ENCODE data around the gene AK8. TPM values are rescaled to one million over a fixed set of nuclear protein-coding genes. Genes with fewer than 3 reads are reported as not detected.
"Not testable (repeated sequence)": the region's sequence is repeated elsewhere in the genome, so short reads cannot be mapped to it uniquely, and the experiment has no call there.

Gene AK8
- total RNA-seq, 1 donor from 2014 or later: under 0.01 TPM

DNA sequence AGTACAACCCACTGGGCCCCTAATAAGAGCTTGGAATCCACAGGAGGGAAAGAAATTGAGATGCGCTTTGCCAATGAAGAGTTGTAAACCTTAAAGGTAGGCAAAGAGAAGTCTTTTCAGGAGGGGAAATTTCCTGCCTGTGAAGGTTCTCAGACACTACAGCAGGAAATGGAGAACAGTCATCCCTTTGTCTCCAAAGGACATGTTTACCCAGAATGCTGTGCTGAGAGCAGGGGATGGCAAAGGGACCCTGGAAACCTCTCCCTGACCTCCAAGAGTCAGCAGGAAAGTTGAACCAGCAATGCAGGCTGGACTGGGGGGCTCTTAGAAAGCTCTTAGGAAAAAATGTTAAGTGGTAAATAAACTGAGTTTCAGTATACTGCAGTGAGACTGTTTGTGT is 103.2 kb downstream of the AK8 start:
- no peak for DNase-seq (ENCODE audit: low read depth in 2 of 2)

DNA sequence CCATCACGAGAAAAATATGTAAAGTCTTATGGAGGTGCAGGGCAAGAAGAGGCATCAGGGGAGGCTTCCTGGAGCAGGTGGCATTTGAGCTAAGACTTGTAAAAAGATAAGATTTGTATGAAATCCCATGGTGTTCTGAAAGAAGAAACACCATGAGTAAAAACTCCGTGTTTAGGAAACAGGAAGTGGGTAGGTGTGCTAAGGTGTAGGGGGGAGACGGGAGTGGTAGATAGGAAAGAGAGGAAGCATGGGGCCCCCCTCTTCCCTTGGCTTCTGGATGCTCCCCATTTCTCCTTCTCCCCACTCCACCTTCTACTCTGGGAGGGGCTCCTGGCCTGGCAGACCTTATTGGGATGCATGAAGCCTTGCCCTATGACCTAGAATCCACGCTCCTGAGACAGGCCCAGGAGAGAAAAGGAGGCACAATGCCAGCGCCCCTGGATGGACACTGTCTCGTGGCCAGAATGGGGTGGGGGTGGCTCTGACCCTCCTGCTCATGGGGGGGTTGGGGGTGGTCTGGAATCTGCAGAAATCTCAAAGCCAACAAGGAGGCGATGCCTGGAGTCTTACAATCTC is 104.2 kb downstream of the AK8 start:
- DNase-seq (ENCODE audit: low read depth in 2 of 2): no peak

DNA sequence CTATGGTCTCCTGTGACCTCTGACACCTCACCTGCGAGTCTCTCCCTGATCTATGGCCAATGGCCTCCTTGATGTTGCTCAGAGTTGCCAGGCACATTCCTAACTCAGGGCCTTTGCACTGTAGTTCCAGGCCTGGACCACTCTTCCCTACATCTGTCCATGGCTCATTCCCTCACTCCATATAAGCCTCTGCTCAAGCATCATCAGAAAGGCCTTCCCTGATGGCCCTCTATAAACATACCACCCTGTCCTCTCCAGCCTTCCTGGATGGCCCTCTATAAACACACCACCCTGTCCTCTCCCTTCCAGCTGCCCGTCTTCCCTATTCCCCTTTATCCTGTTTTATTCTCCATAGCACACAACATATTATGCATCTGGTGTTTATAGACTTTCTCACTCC is 105.0 kb downstream of the AK8 start:
- DNase-seq (ENCODE audit: low read depth in 2 of 2): no peak

DNA sequence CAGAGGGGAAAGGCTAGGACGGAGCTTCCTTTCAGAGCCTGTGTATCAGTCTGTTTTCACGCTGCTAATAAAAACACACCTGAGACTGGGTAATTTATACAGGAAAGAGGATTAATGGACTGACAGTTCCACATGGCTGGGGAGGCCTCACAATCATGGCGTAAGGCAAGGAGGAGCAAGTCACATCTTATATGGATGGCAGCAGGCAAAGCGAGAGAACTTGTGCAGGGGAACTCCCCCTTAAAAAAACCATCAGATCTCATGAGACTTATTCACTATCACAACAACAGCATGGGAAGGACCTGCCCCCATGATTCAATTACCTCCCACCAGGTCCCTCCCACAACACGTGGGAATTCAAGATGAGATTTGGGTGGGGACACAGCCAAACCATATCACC is 106.3 kb downstream of the AK8 start:
- not testable (repeated sequence) for DNase-seq (ENCODE audit: low read depth in 2 of 2)

DNA sequence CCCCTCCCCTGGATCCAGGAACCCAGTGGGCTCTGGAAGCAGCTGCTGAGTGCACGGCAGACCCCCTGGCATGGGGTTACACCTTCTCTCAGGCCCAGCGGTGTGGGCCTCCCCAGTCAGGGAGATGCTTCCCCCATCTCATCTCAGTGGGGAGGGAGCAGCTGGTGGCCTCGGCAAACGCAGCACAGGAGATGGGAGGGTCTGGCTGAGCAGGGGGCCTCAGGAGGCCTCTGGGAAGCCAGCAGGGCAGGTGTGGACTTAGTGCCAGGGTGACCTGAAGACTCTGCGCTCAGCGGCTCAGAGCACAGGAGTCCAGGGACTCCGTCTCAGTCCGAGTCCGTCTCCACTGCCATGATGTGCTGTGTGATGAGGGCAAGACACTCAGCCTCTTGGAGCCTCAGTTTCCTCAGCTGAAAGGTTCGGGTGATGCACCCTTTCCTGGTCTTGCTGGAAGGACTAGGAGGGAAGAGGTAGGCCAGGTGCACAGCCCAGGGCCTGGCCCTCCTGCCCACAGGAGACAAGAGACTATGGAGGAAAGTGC is 107.2 kb downstream of the AK8 start:
- no peak for DNase-seq (ENCODE audit: low read depth in 2 of 2)

DNA sequence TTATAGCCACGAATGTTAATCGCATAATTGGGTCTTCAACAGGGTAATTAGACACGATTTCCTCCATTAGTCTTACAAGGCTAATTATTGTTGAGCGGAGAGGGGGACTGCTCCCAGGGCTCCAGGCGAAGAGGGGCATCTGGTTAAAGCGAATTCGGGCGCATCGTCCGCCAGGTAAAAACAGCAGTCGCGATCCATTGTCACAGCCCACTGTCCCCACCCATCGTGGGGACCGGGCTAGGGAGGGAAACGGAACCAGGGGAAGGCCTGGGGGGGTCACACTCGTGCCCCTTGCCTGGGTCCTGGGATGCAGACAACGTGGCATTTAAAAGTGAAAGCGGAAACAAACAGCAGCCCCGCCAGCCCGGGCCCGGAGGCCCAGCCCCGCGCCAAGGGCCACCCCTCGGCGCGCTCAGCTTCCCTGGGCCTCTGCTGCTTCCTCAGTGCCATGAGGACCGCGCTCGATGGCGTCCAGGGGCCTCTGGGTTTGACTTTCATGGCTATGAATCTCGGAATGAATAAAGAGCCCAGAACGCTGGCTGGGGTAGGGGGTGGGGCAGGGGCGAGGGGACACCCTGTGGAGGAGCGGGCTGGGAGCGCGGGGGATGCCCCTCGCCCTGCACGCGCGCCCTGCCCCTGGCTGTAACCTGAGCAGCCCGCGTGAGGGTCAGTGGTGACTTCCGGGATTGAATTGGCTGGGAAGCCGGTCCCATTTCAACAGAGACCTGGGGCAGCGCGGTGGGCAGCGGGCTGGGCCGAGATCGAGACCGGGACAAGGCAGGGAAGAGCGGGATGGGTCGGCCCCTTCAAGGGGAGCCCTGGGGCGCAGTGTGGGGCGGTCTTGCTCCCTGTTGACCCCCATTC is 107.9 kb downstream of the AK8 start:
- DNase-seq (ENCODE audit: low read depth in 2 of 2): peak; percentile 41 to 57

DNA sequence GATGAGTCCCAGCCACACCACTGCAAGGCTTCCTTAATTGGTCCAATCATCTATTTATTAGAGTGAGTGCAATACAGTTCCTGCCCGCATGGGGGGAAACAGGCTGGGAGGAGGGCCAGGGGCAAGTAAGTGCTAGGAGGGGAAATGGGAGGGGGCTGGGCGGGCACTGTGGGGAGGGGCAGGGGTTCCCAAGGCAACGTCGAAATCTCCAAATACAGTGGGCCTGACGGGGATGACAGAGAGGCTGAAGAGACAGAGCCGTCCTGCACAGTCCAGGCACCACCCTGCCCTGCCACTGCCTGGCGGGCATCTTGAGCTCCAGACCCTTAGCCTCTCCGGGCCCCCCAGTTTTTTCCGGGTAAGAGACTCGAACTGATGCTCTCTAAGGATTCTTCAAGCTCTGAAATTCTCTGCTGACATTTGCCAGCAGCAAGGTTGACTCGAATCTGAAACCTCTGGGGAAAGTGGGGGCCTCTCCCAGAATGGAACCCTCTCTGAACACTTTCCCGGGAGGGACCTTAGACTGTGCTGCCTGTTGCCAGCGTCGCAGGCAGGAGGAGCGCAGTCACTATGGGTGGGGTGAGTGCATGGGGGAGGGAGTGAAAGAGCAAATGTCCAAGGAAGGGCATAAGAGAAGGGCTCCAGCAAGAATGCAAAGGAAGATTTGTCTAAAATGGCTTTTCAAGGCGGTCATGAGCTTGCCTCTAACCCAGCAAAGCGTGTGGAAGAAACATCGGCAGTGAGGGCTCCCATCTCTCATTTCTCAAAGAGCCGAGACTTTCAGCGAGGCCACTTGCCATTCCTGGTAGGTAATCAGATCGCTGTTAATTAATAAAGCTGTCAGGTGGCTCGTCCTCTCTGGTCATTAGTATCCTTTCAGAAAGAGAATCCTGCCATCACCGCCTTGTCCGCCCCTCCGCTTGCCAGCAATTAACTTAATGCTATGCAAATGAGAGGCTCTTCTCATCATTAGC is 108.9 kb downstream of the AK8 start:
- peak; percentile 40 to 65 for DNase-seq (ENCODE audit: low read depth in 2 of 2)

DNA sequence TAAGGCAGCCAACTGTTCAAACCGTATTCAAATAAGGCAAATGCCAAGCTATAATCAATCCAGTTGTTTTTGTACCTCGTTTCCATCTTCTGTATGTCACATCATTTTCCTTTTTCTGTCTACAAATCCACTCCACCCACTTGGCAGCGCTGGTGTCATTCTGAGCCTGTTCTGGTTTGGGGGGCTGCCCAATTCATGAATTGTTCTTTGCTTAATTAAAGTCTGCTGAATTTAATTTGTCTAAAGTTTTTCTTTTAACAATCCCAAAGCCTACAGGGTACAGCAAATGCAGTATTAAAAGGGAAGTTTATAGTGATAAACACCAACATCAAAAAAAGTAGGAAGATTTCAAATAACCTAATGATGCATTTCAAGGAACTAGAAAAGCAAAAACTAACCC is 114.5 kb downstream of the AK8 start:
- DNase-seq (ENCODE audit: low read depth in 2 of 2): no peak

DNA sequence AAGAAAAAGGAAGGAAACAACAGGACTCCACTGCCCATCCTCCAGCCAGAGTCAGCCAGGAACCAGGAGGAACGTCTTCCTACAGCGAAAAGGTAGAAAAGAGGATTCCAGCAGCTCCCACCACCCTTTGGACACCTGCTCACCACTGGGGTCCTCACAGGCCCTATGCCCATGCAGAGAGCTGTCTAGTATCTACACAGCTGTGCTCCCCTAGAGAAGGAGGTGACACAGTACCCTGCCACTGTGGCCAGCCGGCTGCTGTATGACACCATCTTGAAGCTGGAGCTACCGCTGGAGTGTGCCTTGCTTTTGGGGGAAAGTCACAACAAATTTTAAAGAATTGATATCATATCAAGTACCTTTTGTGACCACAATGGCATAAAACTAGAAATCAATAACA is 115.2 kb downstream of the AK8 start:
- DNase-seq (ENCODE audit: low read depth in 2 of 2): no peak

DNA sequence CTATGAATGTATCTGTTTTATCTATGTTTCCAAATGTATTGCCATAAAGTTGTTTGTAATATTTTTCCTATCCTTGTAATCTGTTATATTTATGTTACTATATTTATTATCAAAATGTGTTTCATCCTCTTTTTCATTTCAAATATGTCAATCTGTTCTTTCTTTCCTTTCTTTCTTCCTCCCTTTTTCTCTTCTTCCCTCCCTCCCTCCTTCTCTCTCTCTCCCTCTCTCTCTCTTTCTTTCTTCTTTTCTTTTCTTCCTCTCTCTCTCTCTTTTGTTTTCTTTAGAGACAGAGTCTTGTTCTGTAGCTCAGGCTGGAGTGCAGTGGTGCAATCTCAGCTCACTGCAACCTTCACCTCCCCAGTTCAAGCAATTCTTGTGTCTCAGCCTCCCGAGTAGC is 116.5 kb downstream of the AK8 start:
- DNase-seq (ENCODE audit: low read depth in 2 of 2): no peak

DNA sequence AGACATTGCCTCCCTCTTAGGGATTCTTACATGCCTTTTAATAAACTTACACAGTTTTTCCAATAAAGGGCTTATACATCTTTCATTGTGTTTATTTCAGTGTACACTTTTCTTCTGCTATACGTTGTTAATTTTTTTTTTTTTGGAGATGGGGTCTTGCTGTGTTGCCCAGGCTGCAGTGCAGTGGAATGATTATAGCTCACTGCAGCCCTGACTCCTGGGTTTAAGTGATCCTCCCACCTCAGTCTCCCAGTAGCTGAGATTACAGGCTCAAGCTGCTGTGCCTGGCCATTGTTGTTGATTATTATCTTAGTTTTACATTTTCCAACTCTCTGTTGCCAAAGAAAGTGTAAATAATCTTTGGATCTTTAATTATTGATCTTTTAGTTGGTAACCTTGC is 118.0 kb downstream of the AK8 start:
- no peak for DNase-seq (ENCODE audit: low read depth in 2 of 2)

DNA sequence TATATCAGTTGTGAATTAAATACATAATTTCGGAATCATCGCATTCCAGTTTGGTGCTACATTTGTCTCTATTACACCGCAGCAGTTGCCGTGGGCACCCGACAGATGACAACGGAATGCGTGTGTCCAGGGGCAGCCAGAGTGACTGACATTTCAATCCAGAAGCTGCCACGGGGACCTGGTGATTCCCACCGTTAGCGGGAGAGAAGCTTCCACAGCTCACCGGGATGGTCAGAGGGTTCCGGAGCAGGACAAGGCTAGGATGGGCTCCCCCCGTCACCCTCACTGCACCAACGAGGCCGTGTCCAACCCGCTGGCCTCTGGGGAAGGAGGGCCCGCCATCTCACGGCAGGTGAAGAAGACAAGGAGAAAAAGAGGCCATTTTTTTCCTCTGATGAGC is 121.1 kb downstream of the AK8 start:
- DNase-seq (ENCODE audit: low read depth in 2 of 2): no peak

DNA sequence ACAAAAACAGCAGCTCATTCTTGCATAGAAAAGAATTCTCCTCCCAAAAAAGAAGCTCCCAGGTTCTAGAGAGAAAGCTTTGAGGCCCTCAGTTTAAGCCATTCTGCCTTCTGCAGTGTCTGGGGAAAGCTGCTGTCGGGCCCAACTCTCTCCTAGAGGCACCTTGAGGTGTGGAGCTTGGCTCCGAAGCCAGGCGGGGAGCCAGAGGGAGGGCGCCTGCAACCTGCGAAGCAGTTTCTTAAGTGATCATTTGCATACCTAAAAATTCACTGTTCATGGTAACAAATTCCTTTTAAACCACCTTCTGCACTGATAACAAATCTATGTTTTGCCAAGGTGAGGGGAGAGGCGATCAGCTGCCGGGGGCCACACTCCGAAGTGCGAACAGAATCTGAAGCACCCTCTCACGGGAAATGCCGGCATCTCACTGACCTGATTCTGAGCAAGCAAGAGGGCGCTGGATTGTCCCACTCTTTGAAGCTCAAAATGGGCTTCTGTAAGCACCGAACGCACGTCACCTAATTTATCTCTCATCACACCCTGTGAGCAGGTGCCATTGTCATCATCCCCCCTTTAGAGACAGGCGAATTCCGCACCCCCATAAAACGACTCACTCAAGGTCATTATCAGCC is 121.8 kb downstream of the AK8 start:
- DNase-seq (ENCODE audit: low read depth in 2 of 2): no peak

DNA sequence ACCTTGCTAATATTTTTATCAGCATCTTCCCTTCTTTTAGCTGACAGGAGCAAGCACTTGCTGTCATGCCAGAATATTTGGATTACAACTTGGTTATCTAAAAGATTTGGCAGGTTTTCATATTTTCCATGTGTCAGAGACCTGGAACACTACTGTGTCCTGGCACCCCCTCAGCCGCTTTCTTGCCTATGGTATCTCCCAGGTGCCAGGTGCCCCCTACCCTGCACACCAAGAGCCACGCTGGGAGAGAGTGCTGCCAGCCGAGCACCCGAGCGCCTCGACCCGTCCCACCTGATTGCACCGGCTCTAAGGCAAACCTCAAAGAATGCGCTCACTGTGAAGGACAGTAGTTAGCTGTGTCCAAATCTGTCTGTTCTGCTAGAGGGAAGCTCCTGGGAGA is 123.0 kb downstream of the AK8 start:
- DNase-seq (ENCODE audit: low read depth in 2 of 2): no peak

DNA sequence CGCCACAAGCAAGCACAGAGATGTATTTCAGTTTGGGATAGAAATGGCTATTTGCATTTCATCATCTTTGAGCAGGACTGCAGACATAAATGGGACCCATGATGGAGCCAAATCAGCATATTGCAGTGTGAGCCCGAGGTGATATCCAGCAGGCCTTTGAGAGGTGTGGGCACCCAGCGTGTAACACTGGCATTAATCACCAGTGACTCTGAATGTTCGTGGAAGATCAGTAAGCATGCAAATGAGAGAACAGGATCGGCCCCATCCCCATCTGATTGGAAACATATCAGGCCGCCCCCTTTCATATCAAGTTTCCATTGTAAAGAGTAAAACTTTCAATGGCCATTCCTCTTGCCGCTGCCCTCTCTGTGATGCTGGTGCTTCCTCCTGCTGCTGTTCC is 123.8 kb downstream of the AK8 start:
- DNase-seq (ENCODE audit: low read depth in 2 of 2): no peak

DNA sequence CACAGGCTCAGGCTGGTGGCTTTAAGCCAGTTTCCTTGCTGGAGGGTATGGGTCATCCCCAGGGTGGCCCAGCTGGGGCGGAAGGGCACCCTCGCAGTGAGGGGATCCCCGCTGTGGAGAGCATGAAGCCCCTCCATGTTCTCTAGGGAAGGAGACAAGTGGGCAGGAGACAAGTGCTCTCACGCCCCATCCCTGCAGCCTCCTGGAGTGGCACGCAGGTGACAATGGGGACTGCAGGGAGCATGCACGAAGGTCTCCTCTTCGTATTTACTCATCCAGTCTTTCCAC is 124.5 kb downstream of the AK8 start:
- no peak for DNase-seq (ENCODE audit: low read depth in 2 of 2)

DNA sequence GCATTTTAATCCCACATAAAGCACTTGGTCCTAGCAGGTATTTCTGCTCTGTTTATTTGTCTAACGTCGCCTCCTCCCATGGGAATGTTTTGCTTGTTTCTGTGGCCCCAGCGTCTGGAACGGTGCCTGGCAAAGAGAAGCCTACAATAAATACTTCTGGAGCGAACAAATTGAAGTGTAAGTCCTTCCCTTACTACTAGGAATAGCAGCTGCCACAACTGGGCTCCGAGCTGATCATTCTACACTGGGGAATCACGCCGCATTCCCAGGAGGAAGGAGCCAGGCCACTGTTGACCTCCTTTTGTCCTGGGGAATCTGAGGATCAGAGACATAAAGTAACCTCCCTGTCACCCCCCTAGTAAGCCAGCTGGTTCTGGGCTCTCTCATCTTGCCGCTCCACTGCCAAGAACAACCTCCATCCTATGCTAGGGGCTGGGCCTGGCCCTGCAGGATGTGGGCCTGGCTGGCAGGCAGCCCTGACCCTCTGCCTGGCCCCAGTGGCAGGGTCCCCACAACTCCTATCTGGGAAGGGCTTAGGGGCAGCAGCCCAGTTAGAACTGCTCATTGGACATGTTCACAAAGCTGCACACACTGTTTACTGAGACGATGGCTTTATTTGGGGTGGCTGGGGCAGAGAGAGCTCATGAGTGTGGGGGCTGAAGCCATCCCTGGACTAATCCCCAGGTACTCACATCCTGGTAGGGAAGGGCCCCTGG is 125.0 kb downstream of the AK8 start:
- no peak for DNase-seq (ENCODE audit: low read depth in 2 of 2)

DNA sequence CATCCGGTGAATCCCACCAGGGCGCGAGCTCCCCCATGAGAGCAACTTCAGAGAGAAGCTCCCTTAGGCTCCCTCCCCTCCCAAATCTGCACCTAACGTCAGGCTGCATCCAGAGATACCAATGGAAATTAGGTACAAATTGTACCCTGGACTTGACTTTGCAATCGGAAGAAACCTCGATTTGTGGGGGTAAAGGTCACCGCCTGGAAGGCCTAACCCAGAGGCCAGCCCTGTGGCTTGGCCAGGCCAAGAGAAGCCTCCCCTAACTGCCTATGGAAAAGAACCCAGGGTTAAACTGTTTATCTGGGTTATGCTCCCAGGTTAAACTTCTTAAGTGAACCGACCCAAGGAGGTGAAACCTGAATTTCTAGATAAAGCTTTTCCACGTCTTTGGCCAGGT is 127.4 kb downstream of the AK8 start:
- DNase-seq (ENCODE audit: low read depth in 2 of 2): no peak

DNA sequence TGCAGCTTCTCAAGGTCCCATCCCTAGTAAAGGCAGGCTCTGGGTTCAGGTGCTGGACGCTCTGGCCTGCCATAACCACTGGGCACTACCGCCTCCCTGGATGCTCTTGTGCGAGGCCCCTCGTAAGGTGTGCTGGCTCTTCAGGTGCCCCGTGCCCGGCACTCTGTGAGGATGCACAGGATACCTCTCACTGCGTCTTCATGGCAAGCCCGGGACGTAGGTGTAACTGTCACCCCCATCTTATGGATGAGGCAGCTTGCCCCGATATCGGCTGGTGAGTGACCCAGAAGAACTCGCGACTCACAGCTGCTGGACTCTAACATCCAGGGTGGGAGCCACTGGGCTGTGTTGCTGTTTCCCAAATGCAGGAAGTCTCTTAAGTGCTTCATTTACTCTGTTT is 128.8 kb downstream of the AK8 start:
- no peak for DNase-seq (ENCODE audit: low read depth in 2 of 2)

DNA sequence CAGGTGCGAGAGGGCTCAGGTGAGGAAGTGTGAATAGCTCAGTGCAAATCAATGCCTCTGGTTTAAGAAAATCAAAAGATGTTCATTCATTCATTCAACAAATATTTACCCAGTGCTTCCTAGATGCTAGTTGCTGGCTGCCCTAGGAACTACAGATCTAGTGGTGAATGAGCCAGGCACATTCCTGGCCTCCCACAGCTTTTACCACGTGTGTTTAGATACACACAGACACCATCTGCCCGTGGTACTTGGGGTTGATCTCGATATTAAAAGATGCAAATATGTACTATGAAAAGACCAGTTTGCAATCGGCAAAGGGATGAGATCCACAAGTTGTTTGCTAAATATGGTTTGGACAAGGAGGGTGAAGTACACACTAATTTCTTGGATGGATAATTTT is 129.6 kb downstream of the AK8 start:
- DNase-seq (ENCODE audit: low read depth in 2 of 2): no peak

Measured in lung microvascular endothelial cell (primary cell).